Stimulated activated CD8-positive, alpha-beta memory T cell treated with anti-CD3 and anti-CD28 coated beads, Interleukin-15, amount 100 ng/mL, for 4 hours (primary cell): ENCODE measurements around the gene TRAM2.

Experiments
- DNase-seq, 2 donors: peaks; one replicate each; pipeline ENCODE4 v3.0.0-alpha.2; 2020; ENCODE audit warnings: low read depth in 2 of 2

The TRAM2 gene

DNA sequence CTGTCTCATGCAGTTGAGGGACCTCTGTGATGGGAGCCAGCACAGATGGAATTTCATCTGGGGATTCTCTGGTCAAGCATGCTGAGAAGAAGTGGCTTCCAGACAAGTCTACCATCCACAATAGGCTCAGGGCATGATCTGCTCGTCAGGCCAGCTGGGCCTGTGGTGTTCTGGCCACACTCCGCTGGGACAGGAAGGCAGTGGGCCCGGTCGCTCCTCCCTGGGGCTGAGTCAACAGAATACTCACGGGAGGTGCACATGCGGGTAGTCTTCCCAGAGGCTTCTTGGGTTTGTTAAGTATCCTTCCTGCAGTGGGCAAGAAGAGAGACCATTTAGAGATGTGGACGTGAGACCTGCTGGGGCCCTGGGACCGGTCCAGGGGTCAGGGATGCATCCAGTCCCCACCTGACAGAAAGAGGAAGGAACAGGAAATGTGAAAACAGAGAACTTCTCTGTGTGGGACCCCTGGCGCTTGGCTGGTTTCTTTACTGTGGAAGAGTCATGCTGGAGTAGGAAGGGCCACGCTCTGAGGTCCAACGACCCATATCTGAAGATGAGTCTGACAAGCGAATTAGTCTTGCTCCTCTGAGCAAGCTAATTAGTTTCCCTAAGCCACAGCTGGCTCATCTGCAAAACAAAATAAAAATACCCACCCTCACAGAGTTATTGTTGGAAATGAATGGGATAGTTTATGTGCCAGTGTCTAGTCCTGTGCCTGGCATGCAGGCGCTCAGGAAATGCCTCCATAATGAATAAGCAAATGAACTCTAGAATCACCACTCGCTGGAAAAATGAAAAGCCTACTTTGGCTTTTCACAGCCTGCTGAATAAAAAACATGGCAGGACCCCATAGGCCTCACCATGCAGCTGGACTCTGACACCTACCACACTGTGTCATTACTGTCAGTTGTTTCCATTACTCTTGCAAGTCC lies 67.3 kb downstream of the TRAM2 start:
- DNase-seq, result no peak

GRCh38 chr6:52508261-52508739 lies 68.6 kb downstream of the TRAM2 start:
- DNase-seq, result no peak

DNA sequence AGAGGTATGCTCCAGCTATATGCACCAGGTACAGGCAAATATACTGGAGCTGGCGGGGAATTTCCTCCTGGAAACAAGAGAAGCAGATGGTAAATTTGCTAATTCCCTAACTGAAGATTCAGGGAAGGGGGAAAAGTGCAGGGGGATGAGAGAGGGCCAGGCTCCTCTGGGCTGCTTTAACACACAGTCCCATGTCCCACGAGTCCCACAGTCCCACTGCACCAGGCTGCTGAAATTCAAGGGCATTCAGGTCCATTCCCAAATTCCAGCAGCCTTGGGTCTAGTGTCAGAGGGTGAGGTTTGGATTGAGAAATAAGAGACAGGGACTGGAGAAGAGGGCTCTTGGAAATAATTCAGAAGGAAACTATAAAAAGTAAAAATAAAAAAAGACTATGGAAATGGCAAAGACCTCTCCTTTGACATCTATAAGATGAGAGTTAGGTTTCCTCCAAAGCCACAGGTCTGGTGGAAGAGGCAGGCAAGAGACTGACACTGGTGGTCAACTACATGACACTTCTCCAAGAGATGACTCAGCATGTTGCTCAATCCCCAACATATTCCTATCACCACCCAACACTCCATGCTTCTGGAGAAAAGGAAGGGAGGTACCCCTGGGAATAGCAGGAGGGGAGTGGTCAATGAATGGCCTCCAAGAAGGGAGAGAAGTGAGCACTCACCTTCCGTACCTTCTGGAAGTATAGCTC lies 69.2 kb downstream of the TRAM2 start:
- DNase-seq, result no peak

GRCh38 chr6:52506476-52506875 lies 70.4 kb downstream of the TRAM2 start:
- no peak for DNase-seq

- no peak for DNase-seq
These were observed 71.0 kb downstream of the TRAM2 start for GRCh38 chr6:52505726-52506409.

- DNase-seq, result no peak
These were observed 72.1 kb downstream of the TRAM2 start for GRCh38 chr6:52504782-52505136.

DNA sequence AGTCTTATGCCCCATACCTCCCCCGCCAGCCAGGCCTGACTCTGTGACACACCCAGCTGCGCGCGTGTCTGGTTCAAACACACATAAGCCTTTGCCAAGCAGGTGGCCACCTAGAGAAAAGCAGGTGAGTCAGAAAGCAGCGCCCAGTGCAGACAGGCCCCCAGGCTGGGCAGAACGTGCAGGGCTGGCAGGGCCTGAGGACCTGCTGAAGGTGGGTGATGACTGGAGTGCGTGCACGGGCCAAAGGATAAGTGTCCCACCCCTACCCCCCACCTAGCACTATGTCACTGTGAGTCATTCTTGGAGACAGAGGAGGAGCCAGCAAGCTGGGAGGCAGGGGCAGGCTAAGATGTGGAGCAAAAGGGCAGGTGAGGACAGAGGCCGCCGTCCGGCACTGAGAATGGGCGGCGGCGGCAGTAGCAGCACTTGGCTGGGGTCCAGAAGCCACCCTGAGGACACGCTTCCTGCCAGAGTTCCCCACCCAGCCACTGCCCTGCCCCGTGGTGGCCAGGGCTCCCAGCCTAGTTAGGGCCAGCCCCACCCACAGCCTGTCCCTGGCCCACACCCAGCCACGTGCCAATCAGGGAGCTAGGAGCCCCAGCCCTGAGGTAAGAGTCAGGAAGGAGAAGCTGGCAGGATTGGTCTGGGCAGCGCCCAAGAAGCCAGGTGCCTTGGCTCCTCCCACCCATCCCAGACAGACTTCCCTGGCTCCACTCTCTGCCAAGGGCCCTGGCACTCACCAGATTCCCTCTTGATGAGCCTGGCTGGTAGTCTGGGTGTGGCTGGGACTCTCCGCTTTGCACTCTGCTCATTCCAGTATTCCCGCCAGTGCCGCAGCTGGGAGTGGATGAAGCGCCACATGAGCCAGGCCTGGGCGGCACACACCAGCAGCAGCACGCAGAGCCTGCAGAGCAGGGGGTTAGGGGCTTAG lies 72.7 kb downstream of the TRAM2 start:
- DNase-seq, result no peak

DNA sequence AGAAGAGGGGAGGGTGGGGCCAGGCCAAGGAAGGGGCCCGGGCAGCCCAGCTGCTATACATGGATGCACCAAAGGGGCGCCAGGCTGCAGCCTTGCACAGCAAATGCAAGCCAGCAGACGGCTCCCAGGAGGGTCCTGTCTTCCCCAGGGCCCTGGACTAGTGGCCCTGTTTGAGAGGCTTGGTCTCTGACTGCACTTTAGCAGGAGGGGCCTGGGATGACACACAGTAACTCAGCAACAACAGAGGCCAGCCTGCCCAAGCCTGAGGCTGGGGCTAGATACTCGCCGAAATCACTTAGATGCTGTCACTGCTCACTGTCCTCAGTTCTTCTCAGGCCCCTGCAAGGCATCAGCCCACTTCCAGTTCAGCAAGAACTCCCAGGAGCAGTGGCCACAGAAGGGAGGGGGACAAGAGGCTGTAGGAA lies 73.5 kb downstream of the TRAM2 start:
- DNase-seq, result no peak

DNA sequence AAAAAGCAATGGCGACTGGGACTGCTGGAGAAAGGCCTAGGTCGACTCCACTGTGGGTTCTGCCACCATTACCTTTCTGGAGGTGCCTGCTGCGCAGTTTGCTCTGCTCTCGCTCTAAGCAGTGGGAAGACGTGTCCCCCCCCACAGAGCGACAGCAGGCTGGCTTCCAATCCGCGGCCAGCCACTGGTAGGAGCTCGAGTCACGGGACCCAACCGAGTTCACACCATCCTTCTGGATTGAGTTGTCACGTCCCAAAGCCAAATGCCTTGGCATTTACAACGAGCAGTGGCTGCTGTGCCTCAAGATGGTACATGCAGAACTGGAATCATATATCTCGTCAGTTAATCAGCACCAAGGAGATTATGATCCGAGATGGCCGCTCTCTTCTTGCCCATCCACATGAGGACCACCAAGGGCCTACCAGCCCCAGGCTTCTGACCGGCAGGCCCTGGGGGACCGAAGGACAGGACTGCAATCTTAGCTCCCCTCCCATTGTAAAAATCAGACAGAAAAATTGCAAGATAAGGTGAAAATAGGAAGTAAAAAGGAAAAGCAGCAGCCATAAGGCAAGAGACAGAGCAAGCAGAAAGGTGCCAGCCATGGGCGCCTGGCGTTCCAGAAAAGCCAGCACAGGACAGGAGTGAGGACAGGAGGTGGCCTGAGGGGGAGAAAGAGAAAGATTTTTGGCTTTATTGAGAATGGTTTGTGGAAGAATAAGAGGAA lies 74.4 kb downstream of the TRAM2 start:
- DNase-seq, result no peak

DNA sequence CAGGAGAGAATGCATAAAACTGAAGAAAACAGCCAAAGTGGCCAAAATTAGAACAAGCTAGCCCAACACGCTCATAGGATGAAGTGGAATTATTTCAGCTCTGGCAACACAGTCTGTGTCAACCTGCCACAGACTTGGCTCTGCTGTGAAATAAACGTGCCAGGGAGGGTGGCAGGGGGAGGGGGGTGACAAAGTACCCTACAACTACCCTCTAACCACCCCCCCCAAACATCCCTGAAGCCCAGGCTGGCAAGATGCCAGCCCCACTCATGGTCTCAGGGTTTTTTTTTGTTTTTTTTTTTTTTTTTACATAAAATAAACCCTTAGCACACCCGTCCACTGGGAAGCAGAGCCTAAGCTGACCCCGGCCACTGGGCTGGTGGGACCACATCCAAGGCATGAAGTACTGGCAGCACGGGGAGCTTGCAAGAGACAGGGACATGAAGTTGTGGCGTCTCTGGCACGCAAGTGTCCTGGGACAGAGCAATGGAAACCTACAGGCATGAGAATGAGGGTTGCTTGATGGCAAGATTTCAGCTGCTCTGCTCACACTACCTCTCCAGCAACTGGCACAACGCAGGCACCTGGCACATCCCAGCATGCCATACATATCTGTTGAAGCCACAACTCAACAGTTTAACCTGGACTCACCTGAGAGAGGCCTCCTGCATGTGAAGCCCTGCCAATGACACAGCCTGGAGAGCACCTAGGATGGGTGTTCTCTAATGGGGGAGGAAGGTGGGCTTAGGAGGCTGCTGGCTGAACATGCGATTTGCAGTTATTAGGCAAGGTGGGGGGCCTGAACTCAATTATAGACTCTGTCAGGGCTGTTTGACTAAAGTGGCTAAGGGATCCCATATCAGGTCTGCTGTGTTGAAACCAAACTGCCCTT lies 76.4 kb downstream of the TRAM2 start:
- no peak for DNase-seq

- DNase-seq, result no peak
These were observed 77.1 kb downstream of the TRAM2 start for GRCh38 chr6:52499681-52500236.

- no peak for DNase-seq
These were observed 77.8 kb downstream of the TRAM2 start for GRCh38 chr6:52499026-52499425.

DNA sequence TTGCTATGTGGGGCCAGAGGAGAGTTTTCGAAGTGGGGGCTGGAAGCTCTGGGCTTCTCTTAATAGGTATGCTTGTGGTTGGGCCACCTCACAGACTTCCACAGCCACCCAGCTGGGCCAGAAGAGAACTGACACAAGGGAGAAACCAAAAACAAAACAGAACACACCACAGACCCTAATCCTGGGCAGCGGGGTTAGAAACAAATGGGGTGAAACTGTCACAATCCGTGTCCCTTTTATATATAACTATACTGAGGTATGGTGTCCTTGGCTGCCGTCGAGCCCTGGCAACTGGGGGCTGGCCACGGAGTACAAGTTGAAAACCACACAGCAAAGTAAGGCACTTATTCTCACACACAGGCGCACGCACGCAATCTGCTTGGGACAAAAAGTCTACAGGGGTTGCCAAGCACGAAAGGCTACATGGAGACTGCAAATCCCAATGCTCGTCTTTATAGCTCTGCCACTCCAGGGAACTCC lies 78.3 kb downstream of the TRAM2 start:
- DNase-seq, result no peak

- no peak for DNase-seq
These were observed 79.0 kb downstream of the TRAM2 start for GRCh38 chr6:52497652-52498408.

DNA sequence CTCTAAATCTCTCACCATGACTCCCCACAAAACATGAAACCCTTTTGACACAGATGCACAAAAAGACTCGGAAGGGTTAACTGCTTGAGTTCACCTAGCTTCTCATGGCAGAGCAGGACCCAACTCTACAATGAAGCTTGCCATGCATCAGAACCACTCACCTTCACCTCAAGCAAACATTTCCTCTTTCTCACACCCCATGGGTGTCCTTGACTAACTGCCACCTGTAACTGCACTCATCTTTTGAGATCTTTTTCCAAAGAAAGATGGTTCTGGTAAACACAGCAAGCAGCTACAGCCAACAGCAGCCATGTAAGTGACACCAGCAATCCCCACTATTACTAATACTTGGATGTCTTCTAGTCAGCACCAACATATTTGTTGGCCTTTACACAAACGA lies 80.2 kb downstream of the TRAM2 start:
- DNase-seq, result no peak

DNA sequence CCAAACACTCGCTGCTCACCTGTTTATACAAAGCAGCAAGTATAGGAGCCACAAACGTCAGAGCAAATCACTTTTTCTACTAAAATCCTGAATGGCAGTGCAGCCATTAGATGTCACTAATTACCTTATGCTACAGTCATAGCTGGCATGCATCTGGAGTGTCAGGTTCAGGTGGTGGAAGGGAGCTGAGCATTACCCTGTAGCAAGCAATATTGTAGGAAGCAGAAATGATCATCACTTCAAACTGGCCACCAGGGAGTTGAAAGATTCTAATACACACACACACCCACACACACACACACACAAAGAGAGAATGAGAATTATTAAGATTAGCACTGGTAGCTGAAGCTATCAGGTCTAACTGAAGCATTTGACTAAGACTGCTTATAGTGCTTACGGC lies 80.9 kb downstream of the TRAM2 start:
- DNase-seq, result no peak

- DNase-seq, result no peak
These were observed 82.4 kb downstream of the TRAM2 start for GRCh38 chr6:52494298-52495072.

DNA sequence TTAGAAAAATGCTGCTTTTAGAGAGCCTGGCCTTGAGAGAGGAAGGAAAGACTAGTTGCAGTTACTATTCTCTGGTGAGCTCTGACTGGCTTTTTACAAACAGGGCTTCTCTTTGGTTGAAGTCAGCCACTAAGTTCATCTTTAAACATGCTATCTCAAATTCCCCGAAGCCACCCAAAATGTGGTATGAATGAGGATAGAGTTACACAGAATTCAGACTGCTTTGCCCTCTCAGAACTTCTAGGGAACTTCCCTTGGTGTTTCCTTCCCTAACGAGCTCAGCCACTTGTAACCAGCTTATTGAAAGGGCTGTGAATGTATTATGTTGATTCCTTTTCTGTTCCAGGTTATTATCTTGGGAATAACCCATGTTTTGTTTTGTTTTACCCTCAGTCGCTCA lies 83.2 kb downstream of the TRAM2 start:
- DNase-seq, result no peak
